ENCODE measurements around the gene SLC25A22. TPM values are rescaled to one million over a fixed set of nuclear protein-coding genes. Genes with fewer than 3 reads are reported as not detected.

The SLC25A22 gene
- total RNA-seq, 1 donor from 2014 or later, result 35.6 TPM

DNA sequence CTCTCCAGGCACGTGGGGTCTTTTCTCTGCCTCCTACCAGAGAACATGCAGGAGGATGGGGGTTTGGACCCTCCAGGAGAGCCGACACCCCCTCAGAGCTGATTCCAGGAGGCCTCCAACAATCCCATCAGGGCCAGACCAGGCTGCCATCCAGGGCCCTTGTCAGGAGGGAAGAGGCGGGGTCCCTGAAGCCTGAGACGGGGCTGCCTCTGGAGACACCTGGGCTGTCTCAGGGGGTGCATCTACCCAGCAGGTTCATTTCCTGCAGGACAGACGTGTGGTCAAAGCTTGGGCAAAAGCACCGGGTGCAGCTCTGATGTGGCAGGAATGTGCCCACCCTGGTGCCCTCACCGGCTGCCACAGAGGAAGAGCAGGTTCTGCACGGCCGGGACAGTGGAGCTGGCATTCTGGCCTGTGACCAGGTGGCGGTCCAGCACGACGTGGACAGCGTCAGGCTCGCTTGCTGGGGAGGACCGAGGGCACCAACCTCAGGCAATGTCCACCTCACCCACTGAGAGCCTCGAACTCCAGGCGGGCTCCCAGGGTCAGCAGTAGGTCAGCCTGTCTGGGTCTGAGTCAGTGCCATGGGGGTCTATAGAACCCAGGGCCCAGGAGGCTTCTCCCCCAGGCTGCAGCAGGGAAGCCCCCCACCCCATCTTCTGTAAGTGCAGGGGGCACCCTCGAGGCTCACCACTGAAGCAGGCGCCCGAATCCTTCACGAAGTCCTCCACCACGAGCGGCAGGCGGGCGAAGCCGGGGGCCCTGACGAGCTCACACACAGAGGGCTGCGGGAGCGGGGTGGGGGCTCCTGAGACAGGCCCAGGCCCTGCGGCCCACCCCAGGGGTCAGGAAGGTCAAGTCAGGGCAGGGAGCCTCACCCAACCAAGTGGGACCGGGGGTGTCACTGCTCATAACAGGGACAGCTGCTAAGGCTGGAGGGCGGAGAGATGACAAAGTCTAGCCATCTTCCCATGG is 27.2 kb downstream of the SLC25A22 start:
- DNase-seq (ENCODE audit: extremely low spot score, unreplicated experiment), result no peak

DNA sequence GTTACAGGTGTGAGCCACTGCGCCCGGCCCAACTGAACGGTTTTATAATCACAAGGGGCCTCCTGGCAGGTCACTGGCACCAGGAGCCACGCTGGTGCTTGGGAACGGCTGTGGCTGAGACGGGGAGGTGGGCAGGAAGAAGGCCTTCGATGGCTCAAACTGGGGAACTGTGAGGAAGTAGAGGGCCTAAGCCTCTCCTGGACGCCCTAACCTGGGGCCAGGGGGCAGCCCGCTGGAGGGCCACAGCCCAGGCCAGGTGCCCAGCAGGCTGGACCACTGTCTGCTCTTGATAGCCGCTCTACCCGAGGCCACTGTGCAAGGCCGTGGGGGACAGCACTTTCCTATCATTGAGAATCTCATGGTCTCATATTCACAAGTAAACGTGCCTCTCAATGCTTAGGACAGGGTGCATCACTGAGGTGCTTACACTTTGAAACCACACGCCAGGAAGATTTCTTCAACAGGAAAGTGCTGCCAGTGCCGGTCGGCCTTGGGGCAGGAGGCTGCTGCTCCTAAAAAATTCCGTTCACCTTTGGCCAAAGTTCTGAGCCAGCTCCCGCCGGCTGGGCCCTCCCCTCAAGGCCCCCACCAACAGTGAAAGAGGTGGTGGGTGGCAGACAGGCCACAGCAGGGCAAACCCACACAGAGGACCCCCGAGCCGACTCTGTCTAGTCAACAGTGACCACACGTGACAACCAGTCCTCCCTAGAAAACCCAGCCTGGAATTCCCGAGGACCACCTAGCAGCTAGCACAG is 28.0 kb downstream of the SLC25A22 start:
- Mint-ChIP-seq H3K4me3 (no peak overlapping the region), H3K36me3 (no peaks in the 10 kb centered on the region), H3K27me3 (no peaks in the 10 kb centered on the region), H3K9me3 (no peaks in the 10 kb centered on the region), H3K27ac (no peak overlapping the region), H3K4me1 (ENCODE audit: unreplicated experiment) (no peaks in the 10 kb centered on the region)
- DNase-seq (ENCODE audit: extremely low spot score, unreplicated experiment), result no peak
- TF ChIP-seq, protein P1, sequence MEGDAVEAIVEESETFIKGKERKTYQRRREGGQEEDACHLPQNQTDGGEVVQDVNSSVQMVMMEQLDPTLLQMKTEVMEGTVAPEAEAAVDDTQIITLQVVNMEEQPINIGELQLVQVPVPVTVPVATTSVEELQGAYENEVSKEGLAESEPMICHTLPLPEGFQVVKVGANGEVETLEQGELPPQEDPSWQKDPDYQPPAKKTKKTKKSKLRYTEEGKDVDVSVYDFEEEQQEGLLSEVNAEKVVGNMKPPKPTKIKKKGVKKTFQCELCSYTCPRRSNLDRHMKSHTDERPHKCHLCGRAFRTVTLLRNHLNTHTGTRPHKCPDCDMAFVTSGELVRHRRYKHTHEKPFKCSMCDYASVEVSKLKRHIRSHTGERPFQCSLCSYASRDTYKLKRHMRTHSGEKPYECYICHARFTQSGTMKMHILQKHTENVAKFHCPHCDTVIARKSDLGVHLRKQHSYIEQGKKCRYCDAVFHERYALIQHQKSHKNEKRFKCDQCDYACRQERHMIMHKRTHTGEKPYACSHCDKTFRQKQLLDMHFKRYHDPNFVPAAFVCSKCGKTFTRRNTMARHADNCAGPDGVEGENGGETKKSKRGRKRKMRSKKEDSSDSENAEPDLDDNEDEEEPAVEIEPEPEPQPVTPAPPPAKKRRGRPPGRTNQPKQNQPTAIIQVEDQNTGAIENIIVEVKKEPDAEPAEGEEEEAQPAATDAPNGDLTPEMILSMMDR (conservative IDR thresholded peaks at IDR 0.05), result no peak

More for the DNA sequence above, 27.2 kb downstream of the SLC25A22 start:
- no peak overlapping the region for H3K4me3 Mint-ChIP-seq
- no peaks in the 10 kb centered on the region for H3K27me3 Mint-ChIP-seq
- no peaks in the 10 kb centered on the region for H3K4me1 Mint-ChIP-seq (ENCODE audit: unreplicated experiment)
- TF ChIP-seq, protein P1 (conservative IDR thresholded peaks at IDR 0.05), result no peak
- no peaks in the 10 kb centered on the region for H3K36me3 Mint-ChIP-seq
- H3K9me3 Mint-ChIP-seq, result no peaks in the 10 kb centered on the region
- H3K27ac Mint-ChIP-seq, result no peak overlapping the region

DNA sequence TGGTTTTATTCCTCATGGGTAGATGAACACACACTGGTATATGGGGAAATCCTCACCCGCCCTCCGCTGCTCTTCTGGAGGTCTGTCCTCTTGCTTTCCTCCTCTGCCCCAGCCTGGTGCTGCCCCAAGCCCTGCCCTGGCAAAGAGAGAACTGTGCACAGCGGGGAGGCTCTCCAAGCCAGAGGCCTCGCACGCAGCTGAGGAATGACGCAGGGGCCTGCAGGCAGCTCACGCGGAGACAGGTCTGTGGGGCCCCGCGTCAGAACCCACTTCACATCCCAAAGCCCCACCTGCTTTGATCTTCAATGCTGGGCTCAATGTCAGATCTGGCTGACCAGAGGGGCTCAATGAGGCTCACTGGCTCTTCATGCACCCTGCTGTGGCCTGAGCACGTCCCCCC is 30.8 kb downstream of the SLC25A22 start:
- H3K4me3 Mint-ChIP-seq, result no peak overlapping the region
- no peaks in the 10 kb centered on the region for H3K27me3 Mint-ChIP-seq
- no peak for DNase-seq (ENCODE audit: extremely low spot score, unreplicated experiment)
- TF ChIP-seq, protein P1 (conservative IDR thresholded peaks at IDR 0.05), result no peak
- H3K27ac Mint-ChIP-seq, result no peak overlapping the region
- peaks cover 3% of the 10 kb centered on the region for H3K36me3 Mint-ChIP-seq
- H3K4me1 Mint-ChIP-seq (ENCODE audit: unreplicated experiment), result no peaks in the 10 kb centered on the region
- H3K9me3 Mint-ChIP-seq, result no peaks in the 10 kb centered on the region

DNA sequence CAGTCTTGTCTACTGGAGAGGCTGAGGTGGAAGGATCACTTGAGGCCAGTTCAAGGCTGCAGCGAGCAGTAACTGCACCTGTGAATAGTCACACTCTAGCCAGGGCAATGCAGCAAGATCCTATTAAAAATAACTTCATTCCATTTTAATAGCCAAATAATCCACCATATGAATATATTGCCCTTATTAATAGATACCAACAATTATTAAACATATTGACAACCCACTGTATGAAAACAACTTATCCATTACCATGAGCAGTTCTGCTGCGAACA is 31.2 kb downstream of the SLC25A22 start:
- Mint-ChIP-seq H3K27me3 (no peaks in the 10 kb centered on the region), H3K9me3 (no peaks in the 10 kb centered on the region), H3K27ac (no peak overlapping the region), H3K4me3 (no peak overlapping the region), H3K4me1 (ENCODE audit: unreplicated experiment) (no peaks in the 10 kb centered on the region), H3K36me3 (peaks cover 4% of the 10 kb centered on the region)
- DNase-seq (ENCODE audit: extremely low spot score, unreplicated experiment), result no peak
- TF ChIP-seq, protein P1 (conservative IDR thresholded peaks at IDR 0.05), result no peak

DNA sequence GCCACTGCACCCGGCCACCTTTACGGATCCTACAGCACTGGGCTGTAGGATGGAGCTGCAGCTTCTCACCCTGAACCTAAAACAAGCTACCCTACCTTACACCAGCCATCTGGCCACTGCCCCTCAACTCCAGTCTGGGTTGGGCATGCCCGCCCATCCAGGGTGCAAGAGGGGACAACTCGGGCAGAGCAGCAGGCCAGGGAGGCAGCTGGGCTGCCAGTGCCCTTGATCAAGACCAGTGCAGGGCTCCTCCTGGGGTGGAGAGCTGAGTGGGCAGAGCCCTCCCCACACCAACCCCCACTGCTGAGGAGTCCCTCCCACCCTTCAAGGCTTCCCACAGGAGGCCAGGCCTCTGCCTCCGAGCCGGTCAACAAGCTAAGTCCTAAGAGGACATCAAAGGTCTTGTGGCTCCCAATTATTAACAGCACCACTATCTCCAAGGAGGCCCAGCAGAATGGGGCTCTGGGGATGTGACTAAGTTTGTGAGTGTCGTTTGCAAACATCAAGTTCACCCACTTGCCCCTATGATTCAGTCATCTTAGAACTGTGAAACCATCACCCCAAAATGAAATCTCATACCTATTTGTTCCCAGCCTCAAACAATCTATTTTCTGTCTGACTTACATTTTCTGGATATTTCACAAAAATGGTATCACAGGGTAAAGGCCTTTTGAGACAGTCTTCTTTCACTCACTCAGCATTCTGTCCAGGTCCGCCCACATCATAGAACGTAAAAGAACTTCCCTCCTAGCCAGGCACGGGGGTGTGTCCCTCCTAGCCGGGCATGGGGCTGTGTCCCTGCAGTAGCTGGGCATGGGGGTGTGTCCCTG is 31.8 kb downstream of the SLC25A22 start:
- DNase-seq (ENCODE audit: extremely low spot score, unreplicated experiment), result no peak
- no peaks in the 10 kb centered on the region for H3K9me3 Mint-ChIP-seq
- no peaks in the 10 kb centered on the region for H3K27me3 Mint-ChIP-seq
- no peak overlapping the region for H3K27ac Mint-ChIP-seq
- H3K36me3 Mint-ChIP-seq, result peaks cover 4% of the 10 kb centered on the region
- H3K4me1 Mint-ChIP-seq (ENCODE audit: unreplicated experiment), result no peaks in the 10 kb centered on the region
- TF ChIP-seq, protein P1 (conservative IDR thresholded peaks at IDR 0.05), result no peak
- H3K4me3 Mint-ChIP-seq, result no peak overlapping the region

Measured in type B pancreatic cell (in vitro differentiated cells).